ENCODE measurements around the gene NXPH3.
A peak's percentile ranks its signal among the peaks of the same experiment; 100 is the strongest.

GRCh38 chr17:49567871-49568694, 7.6 kb upstream of the NXPH3 start:
- TF ChIP-seq REST (IDR thresholded peaks at IDR 0.05; ENCODE audit: low read depth, low read length), result 0 out of 2 replicates have a peak, but pooled peaks have one; percentile 25
- TF ChIP-seq FOXM1 (IDR thresholded peaks at IDR 0.05; ENCODE audit: low read depth), result no peak
- peak; percentile 79 for TF ChIP-seq MXI1 (IDR thresholded peaks at IDR 0.05; ENCODE audit: low read depth, low read length)
- TF ChIP-seq YY1 (IDR thresholded peaks at IDR 0.05; ENCODE audit: low read depth), result no peak
- peak; percentile 99 for TF ChIP-seq CTCF (IDR thresholded peaks at IDR 0.05)
- no peak for TF ChIP-seq IRF3 (IDR thresholded peaks at IDR 0.05; ENCODE audit: low read depth, low read length)
- TF ChIP-seq USF2 (IDR thresholded peaks at IDR 0.05; ENCODE audit: borderline replicate concordance, low read depth, low read length), result no peak
- peak; percentile 99 for TF ChIP-seq RAD21 (IDR thresholded peaks at IDR 0.05; ENCODE audit: low read length)
- TF ChIP-seq CHD2 (IDR thresholded peaks at IDR 0.05; ENCODE audit: low read length, partially characterized antibody), result peak; percentile 74
- TF ChIP-seq POLR2AphosphoS5 (IDR thresholded peaks at IDR 0.05; ENCODE audit: low read depth, low read length), result no peak
- TF ChIP-seq TAF1 (IDR thresholded peaks at IDR 0.05; ENCODE audit: borderline replicate concordance, low read depth, low read length), result no peak
- no peak for TF ChIP-seq JUND (IDR thresholded peaks at IDR 0.05)

All from SK-N-SH (cell line).